RCC 7860 (cell line): ENCODE measurements around the gene CFAP141.
A peak's percentile ranks its signal among the peaks of the same experiment; 100 is the strongest.
"Not testable (repeated sequence)": the region's sequence is repeated elsewhere in the genome, so short reads cannot be mapped to it uniquely, and the experiment has no call there.

Experiments
- DNase-seq: peaks from one replicate; pipeline ENCODE4 v3.0.0-alpha.2; 2015; ENCODE audit warnings: low spot score
- FAIRE-seq: peaks from 2 replicates; lab custom pipeline; 2012; peaks lifted over from hg19 to GRCh38; lab: Jason Lieb, UNC

The CFAP141 gene

DNA sequence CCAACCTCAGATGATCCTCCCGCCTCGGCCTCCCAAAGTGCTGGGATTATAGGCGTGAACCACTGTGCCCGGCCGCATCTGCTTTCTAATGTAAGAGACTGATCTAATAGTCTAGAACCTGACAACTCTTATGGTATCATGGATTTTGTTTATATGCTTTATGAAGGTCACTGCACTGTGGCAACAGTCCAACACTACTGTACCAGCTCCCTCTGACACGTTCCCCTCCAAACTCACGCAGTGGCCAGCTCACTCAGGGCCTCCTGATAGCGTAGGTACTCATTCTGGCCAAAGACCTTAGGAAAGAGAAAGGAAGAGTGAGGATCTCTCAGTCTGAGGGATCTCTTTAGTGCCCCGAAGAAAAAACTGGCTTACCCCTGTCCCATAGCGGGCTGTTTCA, 6.0 kb upstream of the CFAP141 start:
- FAIRE-seq (no peak), DNase-seq (no peak)

DNA sequence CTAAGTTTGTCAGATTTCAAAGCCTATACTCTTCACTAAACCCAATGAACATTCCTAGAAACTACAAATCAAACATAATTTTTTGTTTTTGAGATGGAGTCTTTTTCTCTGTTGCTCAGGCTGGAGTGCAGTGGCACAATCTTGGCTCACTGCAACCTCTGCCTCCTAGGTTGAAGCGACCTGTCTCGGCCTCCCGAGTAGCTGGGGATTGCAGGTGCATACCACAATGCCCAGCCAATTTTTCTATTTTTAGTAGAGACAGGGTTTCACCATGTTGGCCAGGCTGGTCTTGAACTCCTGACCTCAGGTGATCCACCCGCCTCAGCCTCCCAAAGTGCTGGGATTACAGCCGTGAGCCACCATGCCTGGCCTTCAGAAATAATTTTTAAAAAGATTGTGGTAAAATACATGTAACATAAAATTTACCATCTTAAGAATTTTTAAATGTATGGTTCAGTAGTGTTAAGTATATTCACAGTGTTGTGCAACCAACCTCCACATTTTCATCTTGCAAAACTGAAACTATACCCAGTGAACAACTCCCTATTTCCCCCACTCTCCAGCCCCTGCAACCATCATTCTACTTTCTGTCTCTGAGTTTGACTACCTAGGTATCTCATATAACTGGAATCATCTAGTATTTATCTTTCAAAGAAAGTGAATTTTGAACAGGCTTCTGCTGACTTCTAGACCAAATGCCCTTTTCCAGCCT, 2.7 kb upstream of the CFAP141 start:
- no peak for DNase-seq
- no peak for FAIRE-seq

- FAIRE-seq (no peak), DNase-seq (no peak)
Observed at GRCh38 chr1:154207262-154207661, 1.1 kb upstream of the CFAP141 start.

GRCh38 chr1:154205778-154206177, 355 bp downstream of the CFAP141 start:
- not testable (repeated sequence) for FAIRE-seq, DNase-seq

DNA sequence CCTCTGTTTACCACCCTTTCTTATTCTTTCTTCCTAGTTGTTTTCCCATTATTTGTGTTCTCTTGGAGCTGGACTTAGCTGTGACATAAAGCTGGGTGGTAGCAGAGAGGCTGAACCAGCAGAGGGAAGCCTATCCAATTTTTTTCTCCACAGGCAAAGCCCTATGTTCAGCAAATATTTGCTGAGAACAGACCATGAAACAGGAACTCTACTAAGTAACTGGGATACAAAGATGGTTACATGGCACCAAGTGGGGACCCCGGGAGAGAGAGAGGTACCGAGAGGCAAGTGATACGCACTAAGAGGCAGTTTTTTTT, 6.6 kb downstream of the CFAP141 start:
- FAIRE-seq (no peak), DNase-seq (no peak)

DNA sequence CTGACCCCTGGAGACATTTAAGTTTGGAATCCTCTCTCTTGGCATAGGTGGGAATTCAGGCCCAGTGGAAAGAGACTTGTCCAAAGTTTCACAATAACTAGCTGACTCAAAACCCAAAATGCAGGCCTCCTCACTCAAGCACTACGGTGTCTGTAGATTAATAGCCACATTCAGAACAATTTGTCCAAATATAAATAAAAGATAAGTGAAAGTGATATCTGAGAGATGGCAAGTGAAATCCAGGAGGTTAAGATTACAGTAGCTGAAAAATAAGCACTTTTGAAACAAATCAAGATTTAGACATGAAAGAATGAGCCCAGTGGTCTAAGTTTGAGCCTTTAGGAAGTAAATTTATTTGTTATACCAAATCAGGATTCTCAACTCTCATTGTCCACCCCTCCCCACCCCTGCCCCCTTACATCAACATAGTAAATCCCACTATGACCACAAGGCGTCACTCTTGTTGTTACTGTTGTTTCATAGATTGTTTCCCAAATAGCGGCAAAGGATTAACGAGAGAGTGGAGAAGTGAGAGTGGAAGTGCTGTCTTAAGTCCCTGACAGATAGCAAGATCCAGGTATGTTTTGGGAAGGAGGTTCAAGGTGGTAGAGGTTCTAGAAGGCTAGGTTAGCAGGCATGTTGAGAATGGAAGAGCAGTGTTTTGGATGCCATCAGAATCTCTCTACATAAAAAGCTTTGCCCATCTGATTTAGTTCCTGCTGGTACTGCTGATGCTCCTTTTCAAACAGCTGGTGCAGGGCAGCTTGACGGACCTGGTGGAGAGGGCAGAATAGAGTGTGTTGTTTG, 7.2 kb downstream of the CFAP141 start:
- FAIRE-seq (no peak), DNase-seq (no peak)

DNA sequence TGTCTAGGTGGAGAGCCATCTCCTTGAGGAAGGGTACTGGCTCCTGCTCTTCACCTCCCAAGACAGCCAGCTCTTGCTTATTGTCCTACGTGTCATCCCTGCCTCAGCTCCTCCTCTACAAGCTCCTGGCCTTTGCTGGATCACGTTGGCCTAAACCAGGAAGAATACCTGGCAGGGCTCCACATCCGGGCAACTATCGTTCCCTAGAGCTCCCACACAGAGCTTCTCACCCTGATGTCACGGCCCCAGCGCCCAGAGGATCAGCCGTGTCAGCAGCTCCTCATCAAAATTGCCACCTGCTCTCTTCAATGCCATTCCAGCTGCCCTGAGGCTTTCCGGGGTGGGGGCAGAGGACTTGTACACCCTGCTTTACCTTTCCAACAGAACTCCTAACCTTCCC, 12.3 kb downstream of the CFAP141 start:
- no peak for FAIRE-seq
- peak; percentile 19 for DNase-seq

- DNase-seq, result no peak
- FAIRE-seq, result no peak
Observed at GRCh38 chr1:154192476-154192875, 13.7 kb downstream of the CFAP141 start.

DNA sequence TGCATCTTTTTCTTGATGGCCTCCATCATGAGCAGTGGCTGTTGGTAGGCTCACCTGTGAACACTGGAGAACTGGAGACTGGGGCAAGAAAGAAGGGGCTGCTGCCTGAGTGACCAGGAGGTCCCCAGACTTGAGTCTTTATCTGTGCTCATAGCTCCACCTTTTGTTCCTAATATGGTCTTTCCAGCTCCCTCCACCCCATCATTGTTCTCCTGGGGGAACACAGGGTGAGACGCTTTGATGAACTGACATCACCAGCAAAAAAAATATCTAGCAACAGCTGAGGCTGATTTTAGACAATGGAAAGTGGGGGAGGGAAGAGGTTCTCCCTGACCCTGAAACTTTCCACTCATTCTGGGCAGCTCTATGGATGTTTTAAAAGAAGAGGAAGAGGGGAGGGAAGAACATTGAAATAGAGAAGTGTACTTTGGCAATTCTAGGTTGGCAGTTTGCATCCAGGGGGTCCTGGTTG, 14.1 kb downstream of the CFAP141 start, which contains the start of gene TPM3:
TSS of gene TPM3 (minus strand) at position 111 of the 472 bp plus-strand sequence. CDS start at position 29, 82 bp downstream.
- FAIRE-seq, result no peak
- no peak for DNase-seq

DNA sequence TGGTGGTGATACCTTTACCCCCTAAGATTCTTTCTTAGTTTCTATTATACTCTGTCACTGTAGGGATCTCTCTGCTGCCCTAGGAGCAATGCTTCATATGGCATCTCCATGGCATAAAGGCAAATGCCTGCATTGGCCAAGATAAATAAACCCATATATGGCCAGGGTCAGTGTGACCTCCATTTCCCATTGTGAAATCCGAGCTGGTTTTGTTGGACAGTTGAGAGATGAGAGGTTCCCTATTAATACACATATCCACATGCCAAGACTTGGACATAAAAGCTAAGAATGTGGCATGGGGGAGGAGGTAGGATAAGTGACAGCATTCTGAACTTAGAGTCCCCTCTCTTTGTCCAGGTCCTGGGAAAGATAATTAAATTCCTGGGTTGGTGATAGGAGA, 15.6 kb downstream of the CFAP141 start:
- FAIRE-seq, result no peak
- DNase-seq, result no peak

- FAIRE-seq (no peak), DNase-seq (no peak)
Observed at GRCh38 chr1:154186852-154187501, 19.2 kb downstream of the CFAP141 start.

GRCh38 chr1:154186177-154186576, 20.0 kb downstream of the CFAP141 start:
- FAIRE-seq, result no peak
- DNase-seq, result peak; percentile 28

DNA sequence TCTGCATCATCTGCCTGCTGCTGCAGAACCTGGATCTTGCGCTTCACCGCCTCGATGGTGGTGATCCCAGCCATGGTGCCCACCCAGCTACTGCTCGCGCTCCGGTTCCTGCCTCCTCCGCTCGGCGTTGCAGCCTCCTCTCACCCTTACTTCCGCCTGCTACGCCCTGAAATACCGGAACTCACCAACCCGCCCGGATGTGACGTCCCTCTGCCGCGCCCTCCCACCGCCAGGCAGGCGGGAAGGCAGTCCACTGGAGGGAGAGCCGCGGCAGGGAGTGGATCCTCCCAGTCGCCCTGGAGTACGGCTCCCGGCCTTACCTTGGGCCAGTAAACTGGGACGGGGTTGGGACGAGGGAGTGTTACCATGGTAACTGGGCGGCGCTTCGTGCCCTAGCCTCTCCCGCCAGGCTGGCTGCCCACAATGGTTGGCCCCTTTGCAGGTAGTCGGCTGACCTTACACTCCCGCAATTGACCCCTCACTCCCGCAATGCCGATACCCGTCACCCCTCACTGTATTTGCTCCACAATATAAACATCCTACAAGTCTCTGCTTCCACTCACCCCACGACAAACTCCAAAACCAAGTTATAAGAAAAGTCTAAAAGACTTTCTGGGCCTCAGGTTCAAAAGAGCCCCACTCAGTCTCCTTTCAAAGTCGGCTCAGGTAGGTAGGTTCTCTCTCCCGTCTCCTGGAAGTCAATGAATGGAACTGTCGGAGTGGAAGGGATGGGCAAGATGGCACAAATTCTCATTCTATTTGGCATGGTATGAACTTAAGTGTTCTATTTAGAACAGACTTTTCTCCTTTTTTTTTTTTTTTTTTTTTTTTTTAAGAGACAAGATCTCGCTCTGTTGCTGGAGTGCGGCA, 22.9 kb downstream of the CFAP141 start:
- FAIRE-seq (peak; percentile 86), DNase-seq (peak; percentile 96)

GRCh38 chr1:154182344-154183045, 23.6 kb downstream of the CFAP141 start:
- FAIRE-seq (no peak), DNase-seq (peak; percentile 29)

DNA sequence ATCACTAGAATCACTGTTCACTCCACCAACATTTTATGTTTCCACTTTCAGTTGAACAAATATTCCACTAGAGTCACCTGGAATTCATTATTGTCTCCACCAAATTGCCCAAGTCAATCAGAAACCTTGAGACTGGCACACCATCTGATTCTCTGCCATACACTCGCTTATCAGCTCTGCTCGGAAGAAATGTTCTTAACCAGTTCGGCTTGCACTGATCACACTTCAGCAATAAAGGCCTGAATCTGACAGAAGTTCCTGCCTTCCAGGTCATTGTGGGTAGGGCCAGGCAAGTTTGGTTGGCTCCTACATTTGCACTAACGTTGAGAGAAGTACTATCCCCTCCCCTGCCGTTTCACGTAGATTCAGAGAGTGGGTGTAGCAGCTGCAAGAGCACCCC, 24.2 kb downstream of the CFAP141 start:
- FAIRE-seq (no peak), DNase-seq (no peak)

- DNase-seq (no peak), FAIRE-seq (no peak)
Observed at GRCh38 chr1:154179946-154180687, 26.0 kb downstream of the CFAP141 start.

GRCh38 chr1:154178911-154179811, 27.0 kb downstream of the CFAP141 start:
- FAIRE-seq, result no peak
- DNase-seq, result no peak

GRCh38 chr1:154178013-154178412, 28.1 kb downstream of the CFAP141 start:
- FAIRE-seq, result no peak
- no peak for DNase-seq
